NCI-H2227 (cell line): Measurements from ENCODE around the gene SAMD8.

ENCODE experiments used
- DNase-seq: peaks from one replicate; lab custom pipeline; 2025; ENCODE audit not compliant: unreplicated experiment; lab: John Stamatoyannopoulos, UW

SAMD8 gene

GRCh38 chr10:75111365-75111906, at the start of gene SAMD8:
Gene SAMD8 (plus strand): TSS chr10:75111656. CDS start chr10:75150529, 38,873 bp downstream.
- DNase-seq = peak; percentile 94

- no peak for DNase-seq
Measured at GRCh38 chr10:75061709-75062505, 49.5 kb upstream of the SAMD8 start.

- DNase-seq = peak; percentile 5
Measured at GRCh38 chr10:75062506-75063299, 48.8 kb upstream of the SAMD8 start.

- DNase-seq = no peak
Measured at GRCh38 chr10:75063461-75064230, 47.8 kb upstream of the SAMD8 start.

GRCh38 chr10:75065076-75065475, 46.4 kb upstream of the SAMD8 start:
- no peak for DNase-seq

- DNase-seq = no peak
Measured at GRCh38 chr10:75066271-75066670, 45.2 kb upstream of the SAMD8 start.

- DNase-seq = no peak
Measured at GRCh38 chr10:75067272-75067671, 44.2 kb upstream of the SAMD8 start.

- no peak for DNase-seq
Measured at GRCh38 chr10:75068523-75068922, 42.9 kb upstream of the SAMD8 start.

GRCh38 chr10:75070476-75070875, 41.0 kb upstream of the SAMD8 start:
- DNase-seq = no peak

GRCh38 chr10:75070961-75071428, 40.5 kb upstream of the SAMD8 start:
- DNase-seq = peak; percentile 61

GRCh38 chr10:75071756-75072155, 39.7 kb upstream of the SAMD8 start:
- no peak for DNase-seq

- DNase-seq = no peak
Measured at GRCh38 chr10:75072727-75073126, 38.7 kb upstream of the SAMD8 start.

- DNase-seq = no peak
Measured at GRCh38 chr10:75073442-75073841, 38.0 kb upstream of the SAMD8 start.

GRCh38 chr10:75074711-75075445, 36.6 kb upstream of the SAMD8 start:
- DNase-seq = no peak

GRCh38 chr10:75076348-75076747, 35.1 kb upstream of the SAMD8 start:
- DNase-seq = no peak

- peak; percentile 19 for DNase-seq
Measured at GRCh38 chr10:75079436-75080083, 31.9 kb upstream of the SAMD8 start.

- DNase-seq = no peak
Measured at GRCh38 chr10:75080554-75080953, 30.9 kb upstream of the SAMD8 start.

GRCh38 chr10:75081379-75081778, 30.1 kb upstream of the SAMD8 start:
- DNase-seq = no peak

GRCh38 chr10:75083972-75084833, 27.3 kb upstream of the SAMD8 start:
- DNase-seq = no peak
